ENCODE data around the gene ABCC4.
"Not testable (repeated sequence)": the region's sequence is repeated elsewhere in the genome, so short reads cannot be mapped to it uniquely, and the experiment has no call there.

Gene ABCC4

DNA sequence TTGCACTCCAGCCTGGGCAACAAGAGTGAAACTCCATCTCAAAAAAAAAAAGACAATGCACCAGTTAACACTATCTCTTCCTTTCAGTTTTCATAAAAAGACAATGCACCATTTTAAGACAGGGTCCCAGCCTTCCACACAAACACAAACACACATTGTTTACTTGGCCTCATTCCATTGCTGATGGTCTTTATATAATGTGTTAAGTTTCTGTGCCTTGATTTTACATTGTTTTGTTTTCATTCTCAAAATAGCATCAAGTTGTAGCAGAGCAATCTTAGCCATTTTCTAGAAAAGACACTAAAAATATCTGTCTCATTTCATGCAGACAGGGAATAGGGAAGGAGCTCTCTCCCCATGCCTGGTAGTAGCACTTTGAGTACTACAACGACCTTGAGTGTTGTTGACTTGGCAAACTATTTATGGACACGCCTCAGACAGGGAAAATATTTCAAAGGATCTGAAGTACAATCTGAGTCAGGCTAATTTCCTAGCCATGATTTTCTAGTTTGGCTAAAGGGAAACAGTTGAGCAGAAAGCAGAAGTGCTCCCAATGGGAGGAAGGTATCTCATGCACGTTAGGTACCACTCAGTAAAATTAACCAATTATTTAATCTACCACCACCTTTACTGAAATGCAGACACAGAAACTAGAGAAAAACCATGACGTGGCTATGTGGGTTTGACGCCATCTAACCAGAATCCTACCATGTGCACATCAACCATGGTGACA lies 120.6 kb downstream of the ABCC4 start:
- TF ChIP-seq, protein P1, sequence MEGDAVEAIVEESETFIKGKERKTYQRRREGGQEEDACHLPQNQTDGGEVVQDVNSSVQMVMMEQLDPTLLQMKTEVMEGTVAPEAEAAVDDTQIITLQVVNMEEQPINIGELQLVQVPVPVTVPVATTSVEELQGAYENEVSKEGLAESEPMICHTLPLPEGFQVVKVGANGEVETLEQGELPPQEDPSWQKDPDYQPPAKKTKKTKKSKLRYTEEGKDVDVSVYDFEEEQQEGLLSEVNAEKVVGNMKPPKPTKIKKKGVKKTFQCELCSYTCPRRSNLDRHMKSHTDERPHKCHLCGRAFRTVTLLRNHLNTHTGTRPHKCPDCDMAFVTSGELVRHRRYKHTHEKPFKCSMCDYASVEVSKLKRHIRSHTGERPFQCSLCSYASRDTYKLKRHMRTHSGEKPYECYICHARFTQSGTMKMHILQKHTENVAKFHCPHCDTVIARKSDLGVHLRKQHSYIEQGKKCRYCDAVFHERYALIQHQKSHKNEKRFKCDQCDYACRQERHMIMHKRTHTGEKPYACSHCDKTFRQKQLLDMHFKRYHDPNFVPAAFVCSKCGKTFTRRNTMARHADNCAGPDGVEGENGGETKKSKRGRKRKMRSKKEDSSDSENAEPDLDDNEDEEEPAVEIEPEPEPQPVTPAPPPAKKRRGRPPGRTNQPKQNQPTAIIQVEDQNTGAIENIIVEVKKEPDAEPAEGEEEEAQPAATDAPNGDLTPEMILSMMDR (IDR thresholded peaks at IDR 0.05; ENCODE audit: insufficient read depth, low read length, missing control alignments) = no peak
- no peak for DNase-seq (ENCODE audit: low read depth, low spot score)
- ChIA-PET CTCF (interaction anchor here (2.0 to 6.6 kb wide), 4 partner anchors 10 to 224 kb away, joined by 8 to 63 read pairs (median 38); no protein-coding TSS in a partner anchor), POLR2A (no interaction called here)
- no peak overlapping the region for H3K4me3 ChIP-seq (ENCODE audit: low read depth, low read length)

DNA sequence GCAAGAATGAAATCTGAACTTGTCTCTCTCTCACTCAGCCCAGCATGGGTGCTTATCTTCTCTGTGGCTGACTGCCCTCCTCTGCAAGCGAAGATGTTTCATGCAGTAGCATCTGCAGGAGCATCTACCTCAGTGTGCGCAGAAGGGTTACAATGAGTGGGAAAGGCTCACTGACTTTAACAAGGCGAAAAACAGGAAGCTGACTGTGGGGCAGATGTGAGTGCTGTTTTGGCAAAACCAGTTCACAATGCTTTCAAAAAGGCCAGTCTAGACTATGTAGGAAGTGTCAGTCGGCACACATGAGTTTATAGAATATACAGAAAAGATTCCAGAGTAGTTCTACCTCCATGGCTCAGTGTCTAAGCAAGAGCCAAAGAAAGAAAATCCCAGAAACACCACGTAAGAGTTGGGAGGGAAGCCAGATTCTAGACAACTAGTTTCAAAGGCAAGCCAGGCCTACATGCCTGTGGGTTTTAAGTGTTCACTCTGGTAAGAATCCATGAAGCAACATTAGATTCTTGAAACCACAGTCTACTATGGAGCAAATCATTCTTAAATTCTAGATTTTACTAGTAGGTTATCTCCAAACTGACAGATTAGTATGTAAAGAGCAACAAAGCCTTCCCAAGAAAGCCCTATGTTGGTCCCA lies 124.5 kb downstream of the ABCC4 start:
- no peak for DNase-seq (ENCODE audit: low read depth, low spot score)
- H3K4me3 ChIP-seq (ENCODE audit: low read depth, low read length) = no peak overlapping the region
- TF ChIP-seq, protein P1 (IDR thresholded peaks at IDR 0.05; ENCODE audit: insufficient read depth, low read length, missing control alignments) = no peak
- ChIA-PET POLR2A (no interaction called here), CTCF (interaction anchor here (0.6 to 6.6 kb wide), 4 partner anchors 13 to 488 kb away, joined by 3 to 63 read pairs (median 5); no protein-coding TSS in a partner anchor)

DNA sequence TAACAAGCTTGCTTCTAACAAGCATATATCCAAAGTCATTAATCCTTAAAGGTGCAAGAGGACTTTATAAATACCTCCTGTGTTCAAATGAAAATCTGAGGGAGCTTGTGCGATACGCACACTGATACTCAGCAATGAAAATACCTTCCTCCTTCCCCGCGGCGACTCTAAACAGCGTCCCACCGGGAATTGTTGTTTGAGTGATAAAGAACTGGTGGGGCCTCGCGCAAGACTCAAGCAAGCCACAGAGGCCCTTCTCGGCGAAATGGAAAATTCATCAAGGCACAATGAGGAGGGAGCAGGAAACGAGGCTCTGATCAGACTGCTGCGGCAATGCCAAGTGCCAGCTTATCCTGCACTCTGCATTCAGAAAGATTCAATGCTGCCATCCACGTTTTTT lies 126.7 kb downstream of the ABCC4 start:
- ChIA-PET POLR2A (no interaction called here), CTCF (interaction anchor here (0.6 kb wide), 1 partner anchor 206 kb away, joined by 3 read pairs; no protein-coding TSS in a partner anchor)
- DNase-seq (ENCODE audit: low read depth, low spot score) = no peak
- TF ChIP-seq, protein P1 (IDR thresholded peaks at IDR 0.05; ENCODE audit: insufficient read depth, low read length, missing control alignments) = no peak
- no peak overlapping the region for H3K4me3 ChIP-seq (ENCODE audit: low read depth, low read length)

DNA sequence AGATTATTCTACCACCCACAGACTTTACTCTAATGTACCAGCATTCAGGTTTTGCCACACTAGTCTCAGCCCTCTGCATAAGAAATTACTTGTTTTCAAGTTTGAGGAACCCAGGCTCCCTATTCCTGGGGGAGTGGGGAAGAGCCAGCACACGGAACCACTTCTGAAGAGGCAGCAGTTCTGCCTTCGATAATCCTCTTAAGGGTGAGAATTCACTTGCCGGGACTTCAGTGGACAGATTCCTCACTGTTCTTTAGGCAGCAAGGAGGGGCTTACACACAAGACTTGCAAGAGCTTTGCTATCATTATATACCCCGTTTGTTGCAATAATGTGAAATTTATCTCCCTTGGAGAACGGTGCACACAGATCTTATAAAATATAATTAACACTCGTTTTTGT lies 133.1 kb downstream of the ABCC4 start:
- CTCF ChIA-PET = no interaction called here

DNA sequence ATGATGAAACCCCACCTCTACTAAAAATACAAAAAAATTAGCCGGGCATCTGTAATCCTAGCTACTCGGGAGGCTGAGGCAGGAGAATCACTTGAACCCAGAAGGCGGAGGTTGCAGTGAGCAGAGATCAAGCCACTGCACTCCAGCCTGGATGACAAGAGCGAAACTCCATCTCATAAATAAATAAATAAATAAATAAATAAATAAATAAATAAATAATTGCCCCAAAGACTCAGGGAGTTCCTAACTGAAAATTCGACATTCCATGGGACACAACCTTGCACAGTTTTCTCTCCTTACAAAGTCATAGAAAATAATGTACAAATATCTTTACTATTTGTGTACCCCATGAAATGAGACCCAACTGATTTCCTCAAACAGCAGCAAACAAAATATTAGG lies 134.2 kb downstream of the ABCC4 start:
- H3K4me3 ChIP-seq (ENCODE audit: low read depth, low read length); DNase-seq (ENCODE audit: low read depth, low spot score); CTCF ChIA-PET; POLR2A ChIA-PET: not testable (repeated sequence)

More for the DNA sequence above, 133.1 kb downstream of the ABCC4 start:
- TF ChIP-seq, protein P1 (IDR thresholded peaks at IDR 0.05; ENCODE audit: insufficient read depth, low read length, missing control alignments) = no peak
- no peak for DNase-seq (ENCODE audit: low read depth, low spot score)
- no peak overlapping the region for H3K4me3 ChIP-seq (ENCODE audit: low read depth, low read length)
- POLR2A ChIA-PET = no interaction called here

DNA sequence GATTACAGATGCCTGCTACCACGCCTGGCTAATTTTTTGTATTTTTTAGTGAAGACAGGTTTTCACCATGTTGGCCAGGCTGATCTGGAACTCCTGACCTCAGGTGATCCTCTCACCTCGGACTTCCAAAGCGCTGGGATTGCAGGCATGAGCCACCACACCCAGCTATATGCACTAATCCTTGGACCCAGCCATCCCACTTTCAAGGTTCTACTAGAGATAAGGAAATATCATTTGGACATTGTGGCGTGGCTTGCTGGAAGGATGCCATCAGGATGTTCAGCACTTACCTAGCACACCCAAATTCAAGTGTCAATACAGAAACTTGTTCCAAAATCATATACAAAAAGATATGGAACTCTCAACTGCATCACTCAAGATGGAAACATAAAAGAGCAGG lies 136.4 kb downstream of the ABCC4 start:
- ChIA-PET CTCF (interaction anchor here (1.1 to 2.5 kb wide), 3 partner anchors 23 to 240 kb away, joined by 3 to 8 read pairs (median 5); no protein-coding TSS in a partner anchor), POLR2A (no interaction called here)
- no peak overlapping the region for H3K4me3 ChIP-seq (ENCODE audit: low read depth, low read length)
- DNase-seq (ENCODE audit: low read depth, low spot score) = no peak
- TF ChIP-seq, protein P1 (IDR thresholded peaks at IDR 0.05; ENCODE audit: insufficient read depth, low read length, missing control alignments) = no peak
